ENCODE data around the gene DAP3. TPM values are rescaled to one million over a fixed set of nuclear protein-coding genes. Genes with fewer than 3 reads are reported as not detected.

DAP3 gene
- total RNA-seq, 1 donor from 2014 or later = 156 TPM

DNA sequence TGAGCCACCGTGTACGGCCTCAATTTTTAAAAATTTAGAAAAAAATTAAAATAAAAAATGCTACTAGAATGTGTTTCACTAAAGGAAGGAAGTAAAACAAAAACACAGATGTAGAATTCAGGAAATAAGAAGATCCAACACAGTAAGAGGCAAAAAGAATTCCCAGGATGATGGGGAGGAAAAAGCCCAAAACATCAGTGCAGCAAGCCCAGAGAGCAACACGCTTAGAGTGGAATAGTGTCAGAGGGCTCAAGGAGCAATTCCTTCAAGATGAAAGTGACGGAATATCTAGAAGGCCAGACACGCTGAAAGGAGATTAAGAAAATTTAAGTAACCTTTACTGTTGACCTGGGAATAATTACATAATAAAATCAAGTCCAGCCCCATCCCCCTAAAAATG lies 80.4 kb downstream of the DAP3 start:
- intact Hi-C loops (cut with micrococcal nuclease) = no loop called here

DNA sequence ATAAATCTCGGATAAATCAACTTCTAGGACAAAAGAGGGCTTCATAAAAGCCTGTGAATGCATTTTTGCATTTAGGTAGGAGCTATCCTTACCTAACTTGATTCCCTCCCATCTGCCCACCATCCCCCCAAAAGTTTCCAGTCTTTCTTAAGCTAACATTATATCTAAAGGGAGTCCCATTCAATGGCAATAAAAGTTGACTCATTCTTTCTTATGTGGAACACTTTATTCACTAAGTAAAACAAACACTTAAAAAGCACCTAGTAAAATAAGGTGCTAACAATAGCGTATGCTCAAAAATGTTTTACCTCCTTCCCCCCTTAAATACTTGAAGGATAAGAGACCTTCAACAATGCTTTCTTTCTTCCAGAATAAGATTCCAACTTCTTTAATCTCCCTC lies 84.3 kb downstream of the DAP3 start:
- intact Hi-C loops (cut with micrococcal nuclease) = no loop called here

DNA sequence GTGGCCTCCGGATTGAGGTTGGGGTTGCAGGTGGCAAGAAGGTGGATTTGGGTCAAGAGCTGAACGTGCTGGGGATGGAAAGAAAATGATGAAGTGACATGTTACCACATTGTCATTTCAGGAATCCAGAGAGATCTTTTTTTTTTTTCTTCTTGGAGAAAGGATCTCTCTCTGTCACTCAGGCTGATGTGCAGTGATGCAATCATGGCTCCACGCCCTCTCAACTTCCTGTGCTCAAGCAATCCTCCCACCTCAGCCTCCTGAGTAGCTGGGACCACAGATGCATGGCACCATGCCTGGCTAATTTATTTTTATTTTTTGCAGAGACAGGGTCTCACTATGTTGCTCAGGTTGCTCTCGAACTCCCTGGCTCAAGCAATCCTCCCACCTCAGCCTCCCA lies 87.5 kb downstream of the DAP3 start:
- intact Hi-C loops (cut with micrococcal nuclease) = no loop called here

DNA sequence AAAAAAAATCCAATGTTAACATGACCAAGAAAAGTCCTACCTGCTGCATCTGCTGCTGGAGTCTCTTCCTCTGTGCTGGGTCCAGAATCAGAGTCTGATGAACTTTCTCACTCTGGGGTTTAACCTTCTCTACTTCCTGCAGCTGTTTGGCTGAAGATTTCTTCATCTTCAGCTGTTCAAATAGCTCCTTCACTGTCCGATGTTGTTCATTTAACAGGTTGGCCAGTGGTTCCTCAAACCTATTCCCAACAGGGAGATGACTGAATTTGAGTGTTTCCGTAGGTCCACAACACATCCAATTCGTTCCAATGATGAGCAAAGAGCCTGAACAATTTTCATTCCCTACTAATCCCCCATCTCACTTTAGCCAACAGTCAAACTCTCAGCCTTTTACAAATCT lies 88.7 kb downstream of the DAP3 start:
- intact Hi-C loops (cut with micrococcal nuclease) = no loop called here

Other genes with a start within 250 kb of the DAP3 start
- gene ASH1L, start 126.3 kb upstream of the DAP3 start, total RNA-seq = 55.0 and 55.2 TPM in 2 replicates
- gene MSTO1, start 78.9 kb upstream of the DAP3 start, total RNA-seq = 76.0 and 82.4 TPM in 2 replicates
- 81.0 and 82.8 TPM in 2 replicates for gene YY1AP1, start 317 bp upstream of the DAP3 start, total RNA-seq
- gene GON4L, start 168.1 kb downstream of the DAP3 start, total RNA-seq = 85.8 and 90.6 TPM in 2 replicates
- 38.3 and 38.8 TPM in 2 replicates for gene SYT11, start 170.5 kb downstream of the DAP3 start, total RNA-seq
- gene RIT1, start 222.3 kb downstream of the DAP3 start, total RNA-seq = 27.5 and 33.1 TPM in 2 replicates
- gene KHDC4, start 245.3 kb downstream of the DAP3 start, total RNA-seq = 67.8 and 70.6 TPM in 2 replicates